DOHH2 (cell line): ENCODE measurements around the gene TRAK1.

Source experiments
- H3F3A ChIP-seq: fragments of 200-600 bp; sonication (generic), shearing (Covaris generic); 2 replicates; pipeline ENCODE4 v1.6.0; 2016; ENCODE audit warnings: antibody characterized with exemption, mild to moderate bottlenecking; ENCODE audit not compliant: control insufficient read depth, insufficient read depth
- H3K27ac ChIP-seq: fragments of 200-600 bp; sonication (generic); 2 replicates; pipeline ENCODE4 v1.5.1; 2014; ENCODE audit warnings: low read depth, mild to moderate bottlenecking, low read length, moderate library complexity
- H3K27me3 ChIP-seq: fragments of 200-600 bp; sonication (generic); 2 replicates; pipeline ENCODE4 v1.6.1; 2014; ENCODE audit warnings: mild to moderate bottlenecking, low read length, mixed read lengths; ENCODE audit not compliant: control insufficient read depth
- H3K36me3 ChIP-seq: fragments of 200-600 bp; sonication (generic); 2 replicates; pipeline ENCODE4 v1.6.1; 2014; ENCODE audit warnings: mild to moderate bottlenecking, low read length, moderate library complexity, mixed read lengths; ENCODE audit not compliant: control insufficient read depth
- H3K4me1 ChIP-seq: fragments of 200-600 bp; sonication (generic); 2 replicates; pipeline ENCODE4 v1.6.1; 2014; ENCODE audit warnings: mild to moderate bottlenecking, low read length, mixed read lengths; ENCODE audit not compliant: control insufficient read depth
- H3K4me2 ChIP-seq: fragments of 200-600 bp; sonication (generic); 2 replicates; pipeline ENCODE4 v1.6.0; 2014; ENCODE audit warnings: mild to moderate bottlenecking, low read length, moderate library complexity
- H3K4me3 ChIP-seq: fragments of 200-600 bp; sonication (generic); 2 replicates; pipeline ENCODE4 v1.5.1; 2014; ENCODE audit warnings: mild to moderate bottlenecking, low read length, mixed read lengths
- H3K79me2 ChIP-seq: fragments of 200-600 bp; sonication (generic); 2 replicates; pipeline ENCODE4 v1.6.1; 2014; ENCODE audit warnings: mild to moderate bottlenecking, low read length, mixed read lengths; ENCODE audit not compliant: control insufficient read depth
- H3K9me2 ChIP-seq: fragments of 200-600 bp; sonication (generic); replicated peaks from 2 replicates; pipeline ENCODE4 v1.6.1; 2014; ENCODE audit warnings: mild to moderate bottlenecking, low read length, mixed read lengths; ENCODE audit not compliant: control insufficient read depth
- H3K9me3 ChIP-seq: fragments of 200-600 bp; sonication (generic); 2 replicates; pipeline ENCODE4 v1.6.1; 2014; ENCODE audit warnings: antibody characterized with exemption, low read length, mixed read lengths; ENCODE audit not compliant: control insufficient read depth, insufficient read depth
- H4K20me1 ChIP-seq: fragments of 200-600 bp; sonication (generic); 2 replicates; pipeline ENCODE4 v1.6.0; 2014; ENCODE audit warnings: low read depth, mild to moderate bottlenecking, antibody characterized with exemption, low read length, moderate library complexity; ENCODE audit not compliant: control insufficient read depth, insufficient read depth
- EZH2phosphoT487 ChIP-seq: fragments of 200-600 bp; sonication (generic); IDR thresholded peaks from 2 replicates; pipeline ENCODE4 v1.6.1; 2017; ENCODE audit warnings: borderline replicate concordance, mild to moderate bottlenecking, antibody characterized with exemption, low read length, moderate library complexity, mixed read lengths
- TF ChIP-seq, protein P1 (sequence below): fragments of 200-600 bp; sonication (generic); IDR thresholded peaks from one replicate; pipeline ENCODE4 v1.5.1; 2014; ENCODE audit warnings: antibody characterized with exemption, mild to moderate bottlenecking, low read depth, low read length; ENCODE audit not compliant: poor library complexity, severe bottlenecking

The TRAK1 gene

DNA sequence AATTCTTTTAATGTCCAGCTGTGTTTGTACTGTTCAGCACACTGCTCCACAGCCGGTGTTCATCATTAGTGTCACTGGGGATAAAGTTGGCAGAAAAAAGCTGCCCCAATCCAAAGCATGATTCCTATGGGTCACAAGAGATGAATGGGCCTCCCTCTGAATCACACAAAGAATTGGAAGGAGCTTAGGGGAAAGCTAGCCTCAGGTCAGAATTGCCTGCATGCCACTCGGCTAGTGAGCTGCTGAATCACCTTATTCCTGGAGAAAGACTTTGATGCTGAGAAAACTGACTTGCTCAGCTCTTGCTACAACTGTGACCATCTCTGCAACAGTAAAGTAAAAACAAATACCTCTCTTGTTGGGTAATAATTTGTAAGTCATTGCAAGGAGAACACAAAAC is 171.4 kb downstream of the TRAK1 start:
- H4K20me1 ChIP-seq, result no peaks in the 10 kb centered on the region
- H3K4me1 ChIP-seq, result no peaks in the 10 kb centered on the region
- H3K9me3 ChIP-seq, result no peaks in the 10 kb centered on the region
- no peaks in the 10 kb centered on the region for H3K36me3 ChIP-seq
- no peak overlapping the region for H3K27ac ChIP-seq
- no peaks in the 10 kb centered on the region for H3K79me2 ChIP-seq
- no peaks in the 10 kb centered on the region for H3F3A ChIP-seq
- no peak overlapping the region for H3K4me3 ChIP-seq
- TF ChIP-seq, protein P1, sequence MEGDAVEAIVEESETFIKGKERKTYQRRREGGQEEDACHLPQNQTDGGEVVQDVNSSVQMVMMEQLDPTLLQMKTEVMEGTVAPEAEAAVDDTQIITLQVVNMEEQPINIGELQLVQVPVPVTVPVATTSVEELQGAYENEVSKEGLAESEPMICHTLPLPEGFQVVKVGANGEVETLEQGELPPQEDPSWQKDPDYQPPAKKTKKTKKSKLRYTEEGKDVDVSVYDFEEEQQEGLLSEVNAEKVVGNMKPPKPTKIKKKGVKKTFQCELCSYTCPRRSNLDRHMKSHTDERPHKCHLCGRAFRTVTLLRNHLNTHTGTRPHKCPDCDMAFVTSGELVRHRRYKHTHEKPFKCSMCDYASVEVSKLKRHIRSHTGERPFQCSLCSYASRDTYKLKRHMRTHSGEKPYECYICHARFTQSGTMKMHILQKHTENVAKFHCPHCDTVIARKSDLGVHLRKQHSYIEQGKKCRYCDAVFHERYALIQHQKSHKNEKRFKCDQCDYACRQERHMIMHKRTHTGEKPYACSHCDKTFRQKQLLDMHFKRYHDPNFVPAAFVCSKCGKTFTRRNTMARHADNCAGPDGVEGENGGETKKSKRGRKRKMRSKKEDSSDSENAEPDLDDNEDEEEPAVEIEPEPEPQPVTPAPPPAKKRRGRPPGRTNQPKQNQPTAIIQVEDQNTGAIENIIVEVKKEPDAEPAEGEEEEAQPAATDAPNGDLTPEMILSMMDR, result no peak
- TF ChIP-seq EZH2phosphoT487, result no peak
- no peaks in the 10 kb centered on the region for H3K27me3 ChIP-seq
- H3K9me2 ChIP-seq, result no peaks in the 10 kb centered on the region
- H3K4me2 ChIP-seq, result no peak overlapping the region

DNA sequence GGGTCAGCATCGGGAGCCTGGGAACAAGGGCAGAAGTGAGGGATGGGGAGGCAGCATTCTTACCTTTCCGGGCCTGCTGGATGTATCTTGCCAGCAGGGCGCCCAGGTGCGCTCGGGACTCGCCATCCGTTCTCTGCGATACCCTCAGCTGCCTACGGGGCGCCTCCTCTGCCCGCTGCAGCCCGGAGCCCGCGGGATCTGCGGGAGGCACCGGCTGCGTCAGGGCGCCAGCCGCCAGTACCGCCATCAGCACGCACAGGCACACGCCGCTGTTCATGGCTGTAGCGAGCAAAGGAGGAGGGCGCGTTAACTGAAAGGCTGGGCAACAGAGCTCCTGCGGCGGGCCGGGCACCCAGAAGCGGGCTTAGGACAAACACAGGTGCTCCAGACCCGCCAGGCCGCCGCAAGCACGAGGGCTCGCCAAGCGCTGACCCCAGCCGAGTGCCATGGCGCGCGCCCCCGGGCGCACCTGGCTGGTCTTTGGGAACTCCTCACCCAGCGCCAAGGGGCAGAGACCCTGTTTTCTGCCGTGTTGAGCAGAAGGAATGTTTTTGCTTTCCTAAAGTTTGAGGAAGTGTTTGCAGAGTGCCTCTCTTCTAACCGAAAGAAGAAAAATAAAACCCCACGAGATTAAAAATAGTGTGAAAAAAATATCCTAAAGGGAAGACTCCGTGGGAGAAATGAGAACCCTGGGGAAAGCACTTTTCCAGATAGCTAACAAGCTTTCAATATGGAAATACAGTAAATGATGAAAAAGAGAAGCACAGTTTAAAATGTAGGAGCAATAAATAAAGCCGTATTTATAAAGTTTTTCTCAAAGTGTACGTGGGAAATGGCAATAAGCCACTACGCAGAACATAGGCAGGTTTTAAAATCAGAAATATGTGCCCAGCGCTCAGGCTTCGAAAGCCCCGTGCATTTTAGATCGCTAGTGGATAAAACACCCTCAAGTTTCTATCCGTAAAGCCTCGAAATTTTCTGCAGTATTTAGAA is 172.5 kb downstream of the TRAK1 start:
- Histone ChIP-seq H3K27ac (no peak overlapping the region), H3K9me3 (no peaks in the 10 kb centered on the region), H3F3A (no peaks in the 10 kb centered on the region), H3K27me3 (no peaks in the 10 kb centered on the region), H3K79me2 (no peaks in the 10 kb centered on the region), H3K4me2 (no peak overlapping the region), H3K36me3 (no peaks in the 10 kb centered on the region), H3K9me2 (no peaks in the 10 kb centered on the region), H3K4me3 (no peak overlapping the region), H4K20me1 (no peaks in the 10 kb centered on the region), H3K4me1 (no peaks in the 10 kb centered on the region)
- no peak for TF ChIP-seq EZH2phosphoT487
- TF ChIP-seq, protein P1, result no peak

DNA sequence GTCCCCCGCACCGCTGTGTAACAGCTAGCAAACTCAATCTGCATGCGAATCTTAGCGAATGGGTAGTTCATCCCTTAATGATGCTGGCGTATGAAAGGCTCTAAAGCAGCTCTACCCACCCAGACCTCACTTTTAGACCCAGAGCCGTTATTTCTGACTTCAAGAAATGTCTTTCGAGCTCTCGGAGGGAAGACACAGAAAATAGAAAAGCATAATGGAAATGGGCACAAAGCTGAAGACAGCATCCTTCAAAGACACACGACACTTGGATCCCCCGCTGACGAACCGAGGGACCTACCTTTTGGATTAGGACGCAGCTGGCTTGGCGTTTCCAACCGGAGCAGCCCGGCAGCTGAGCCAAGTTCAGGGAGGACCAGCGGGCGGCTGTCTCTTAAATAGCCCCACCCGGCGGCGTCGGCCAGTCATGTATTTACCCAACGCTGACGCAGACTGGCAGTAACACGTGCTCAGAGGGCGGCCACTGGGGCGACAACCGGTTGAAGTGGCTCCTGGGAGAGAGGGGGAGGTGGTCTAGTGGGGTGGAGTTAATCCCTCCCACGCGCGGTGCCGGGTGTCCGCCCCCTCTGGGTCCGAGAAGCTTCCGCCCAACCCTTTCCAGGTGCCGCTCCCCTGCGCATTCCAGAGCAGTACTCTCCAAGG is 173.4 kb downstream of the TRAK1 start:
- Histone ChIP-seq H3K4me1 (no peaks in the 10 kb centered on the region), H4K20me1 (no peaks in the 10 kb centered on the region), H3K4me2 (no peak overlapping the region), H3F3A (no peaks in the 10 kb centered on the region), H3K9me2 (no peaks in the 10 kb centered on the region), H3K36me3 (no peaks in the 10 kb centered on the region), H3K79me2 (no peaks in the 10 kb centered on the region), H3K27me3 (no peaks in the 10 kb centered on the region), H3K9me3 (no peaks in the 10 kb centered on the region), H3K4me3 (no peak overlapping the region), H3K27ac (no peak overlapping the region)
- TF ChIP-seq, protein P1, result no peak
- TF ChIP-seq EZH2phosphoT487, result no peak
